H1 (cell line): ENCODE measurements around the gene PPP1R2.

Experiments
- CREB1 ChIP-seq: IDR thresholded peaks from 2 replicates; pipeline ENCODE4 v1.6.1; 2012; ENCODE audit warnings: inconsistent platforms
- CTCF ChIP-seq, 3 experiments: IDR thresholded peaks; 1 replicate in 2 of 3; 2 replicates in 1 of 3; pipeline versions ENCODE4 v1.5.1 to v1.6.1; 2011; ENCODE audit warnings: low read length in 3 of 3, mild to moderate bottlenecking in 3 of 3, inconsistent platforms in 2 of 3, low read depth in 1 of 3, moderate library complexity in 1 of 3; ENCODE audit not compliant: insufficient read depth in 1 of 3; ENCODE audit errors: control extremely low read depth in 1 of 3
- EZH2 ChIP-seq: fragments of 200-600 bp; sonication (generic); IDR thresholded peaks from 2 replicates; pipeline ENCODE4 v1.7.1; 2012; ENCODE audit warnings: low read depth, mild to moderate bottlenecking, moderate library complexity, low read length, inconsistent platforms; ENCODE audit not compliant: severe bottlenecking
- GABPA ChIP-seq: IDR thresholded peaks from 2 replicates; pipeline ENCODE4 v1.6.1; 2011; ENCODE audit warnings: mild to moderate bottlenecking, low read length, moderate library complexity, borderline replicate concordance; ENCODE audit not compliant: insufficient read depth
- NRF1 ChIP-seq: IDR thresholded peaks from 2 replicates; pipeline ENCODE4 v1.6.1; 2011; ENCODE audit warnings: mild to moderate bottlenecking, low read depth, low read length, improper control_type of control experiment
- POLR2A ChIP-seq, 2 experiments: IDR thresholded peaks; 1 replicate in 1 of 2; 2 replicates in 1 of 2; pipeline ENCODE4 v1.6.1; 2011; ENCODE audit warnings: low read depth in 2 of 2, low read length in 2 of 2, mild to moderate bottlenecking in 2 of 2; ENCODE audit errors: control extremely low read depth in 1 of 2
- RAD21 ChIP-seq, 2 experiments: IDR thresholded peaks in 1 of 2; conservative IDR thresholded peaks in 1 of 2; 2 replicates each; pipeline ENCODE4 v1.6.1; 2011; ENCODE audit warnings: low read depth in 2 of 2, low read length in 2 of 2, improper control_type of control experiment in 1 of 2, inconsistent platforms in 1 of 2, mild to moderate bottlenecking in 1 of 2, moderate library complexity in 1 of 2
- RFX5 ChIP-seq: IDR thresholded peaks from 2 replicates; pipeline ENCODE4 v1.6.1; 2011; ENCODE audit warnings: low read depth, low read length, improper control_type of control experiment, borderline replicate concordance
- TAF1 ChIP-seq: IDR thresholded peaks from 2 replicates; pipeline ENCODE4 v1.6.1; 2011; ENCODE audit warnings: mild to moderate bottlenecking, low read depth, low read length
- TAF7 ChIP-seq: optimal IDR thresholded peaks from 2 replicates; pipeline ENCODE3; 2011; ENCODE audit warnings: low read depth, mild to moderate bottlenecking, inconsistent platforms, low read length, moderate library complexity, borderline replicate concordance
- TCF12 ChIP-seq: IDR thresholded peaks from 2 replicates; pipeline ENCODE4 v1.6.1; 2011; ENCODE audit warnings: low read depth, mild to moderate bottlenecking, low read length

GRCh38 chr3:195563317-195563716 lies 20.2 kb upstream of the PPP1R2 start:
- TF ChIP-seq TCF12: no peak
- TF ChIP-seq POLR2A (IDR thresholded peaks at IDR 0.05; ENCODE audit: control extremely low read depth in 1 of 2, low read depth in 2 of 2, low read length in 2 of 2): no peak
- TF ChIP-seq TAF7: no peak
- TF ChIP-seq CTCF (IDR thresholded peaks at IDR 0.05; ENCODE audit: control extremely low read depth in 1 of 3, insufficient read depth in 1 of 3, low read depth in 1 of 3, low read length in 3 of 3): no peak
- no peak for TF ChIP-seq GABPA
- no peak for TF ChIP-seq RAD21 (IDR thresholded peaks at IDR 0.05 in 1 of 2, conservative IDR thresholded peaks at IDR 0.05 in 1 of 2; ENCODE audit: low read depth in 2 of 2, low read length in 2 of 2)
- TF ChIP-seq NRF1: no peak
- no peak for TF ChIP-seq CREB1
- no peak for TF ChIP-seq TAF1
- TF ChIP-seq RFX5: no peak
- TF ChIP-seq EZH2: no peak
